Gastrocnemius medialis (tissue), 4 donors: ENCODE measurements around the gene CPNE2. TPM values are rescaled to one million over a fixed set of nuclear protein-coding genes. Genes with fewer than 3 reads are reported as not detected.
A peak's percentile ranks its signal among the peaks of the same experiment; 100 is the strongest.

Source experiments
- ATAC-seq, 2 donors: fragments of 150-250 bp; one replicate each; pipeline ENCODE4 v1.9.1; 2016
- DNase-seq, 2 donors: peaks; one replicate each; pipeline ENCODE4 v3.0.0-alpha.2; 2019
- H3K27ac ChIP-seq, 4 donors: fragments of 200-600 bp; sonication (generic); 1 replicate in 1 of 4; 2 replicates in 3 of 4; pipeline ENCODE4 v1.5.1; 2016 to 2018; ENCODE audit warnings: mild to moderate bottlenecking in 2 of 4, moderate library complexity in 1 of 4
- H3K27me3 ChIP-seq, 3 donors: fragments of 200-600 bp; sonication (generic) in 2 of 3; 1 replicate in 1 of 3; 2 replicates in 2 of 3; pipeline versions ENCODE4 v1.5.1 to v1.6.0; 2016 to 2019; ENCODE audit warnings: mild to moderate bottlenecking in 1 of 3, moderate library complexity in 1 of 3
- H3K36me3 ChIP-seq, 2 donors: fragments of 200-600 bp; sonication (generic) in 1 of 2; one replicate each; pipeline ENCODE4 v1.5.1; 2017 to 2018
- H3K4me1 ChIP-seq, 2 donors: fragments of 200-600 bp; sonication (generic) in 1 of 2; one replicate each; pipeline ENCODE4 v1.5.1; 2016 to 2017; ENCODE audit warnings: mild to moderate bottlenecking in 2 of 2
- H3K4me3 ChIP-seq, 4 donors: fragments of 200-600 bp; sonication (generic) in 3 of 4; 1 replicate in 1 of 4; 2 replicates in 3 of 4; pipeline ENCODE4 v1.5.1; 2016 to 2019; ENCODE audit warnings: mild to moderate bottlenecking in 2 of 4
- H3K9me3 ChIP-seq, 3 donors: fragments of 200-600 bp; sonication (generic) in 2 of 3; 1 replicate in 1 of 3; 2 replicates in 2 of 3; pipeline ENCODE4 v1.5.1; 2016 to 2019
- CTCF ChIP-seq, 5 experiments: fragments of 450-650 bp in 3 of 5; fragments of 200-600 bp in 2 of 5; sonication (generic) in 2 of 5; IDR thresholded peaks in 4 of 5; conservative IDR thresholded peaks in 1 of 5; 1 replicate in 4 of 5; 2 replicates in 1 of 5; pipeline ENCODE4 v1.5.1; 2016 to 2019; ENCODE audit warnings: antibody characterized with exemption in 5 of 5, mild to moderate bottlenecking in 3 of 5, moderate library complexity in 3 of 5
- POLR2A ChIP-seq, 2 donors: fragments of 450-650 bp; IDR thresholded peaks; one replicate each; pipeline ENCODE4 v1.6.1; 2017; ENCODE audit warnings: antibody characterized with exemption in 2 of 2, mild to moderate bottlenecking in 2 of 2, moderate library complexity in 2 of 2
- in situ Hi-C, 4 donors: fragments of 200-750 bp; cut with MboI; loops; one replicate each; pipeline versions ENCODE4 v1.15.0 to v1.8.0; 2017; ENCODE audit warnings: low sequenced_read_pairs in 4 of 4
- intact Hi-C: fragments of 100-400 bp; cut with DNase I; formaldehyde crosslinking; loops from one replicate; pipeline ENCODE4 v1.15.1; 2023; ENCODE audit warnings: low total_unique reads
- total RNA-seq, 4 donors: library from RNA; depleted of rRNA; stranded (reverse); fragments of >200 nt; gene quantifications; one replicate each; pipeline versions ENCODE4 v1.1.0 to v1.2.3, GENCODE V29; 2016

CPNE2 gene
- total RNA-seq, 4 donors from 2014 or later, result 11.7 to 20.0 (median 17.2) TPM

- DNase-seq (no peak), ATAC-seq (peak; percentile 73 to 80)
- intact Hi-C loops (no loop called here), in situ Hi-C loops (no loop called here)
- TF ChIP-seq POLR2A (IDR thresholded peaks at IDR 0.05) (no peak), CTCF (IDR thresholded peaks at IDR 0.05 in 4 of 5, conservative IDR thresholded peaks at IDR 0.05 in 1 of 5) (no peak)
- no peaks in the 10 kb centered on the region for H3K27me3 ChIP-seq
- H3K27ac ChIP-seq, result peak overlapping the region in 3 of 4 donors; percentile 4 to 57 (median 49)
- no peak overlapping the region for H3K4me3 ChIP-seq
- peaks cover 0 to 4% of the 10 kb centered on the region in 2 donors for H3K4me1 ChIP-seq
- no peaks in the 10 kb centered on the region for H3K9me3 ChIP-seq
- no peaks in the 10 kb centered on the region for H3K36me3 ChIP-seq
These were observed 20.4 kb upstream of the CPNE2 start for GRCh38 chr16:57071831-57072582.

GRCh38 chr16:57072616-57073275, 19.6 kb upstream of the CPNE2 start:
- Histone ChIP-seq H3K9me3 (no peaks in the 10 kb centered on the region), H3K4me3 (no peak overlapping the region), H3K27ac (peak overlapping the region in 2 of 4 donors; percentile 49 to 57), H3K4me1 (peaks cover 0 to 4% of the 10 kb centered on the region in 2 donors), H3K27me3 (no peaks in the 10 kb centered on the region), H3K36me3 (no peaks in the 10 kb centered on the region)
- ATAC-seq (no peak), DNase-seq (no peak)
- intact Hi-C loops (no loop called here), in situ Hi-C loops (no loop called here)
- no peak for TF ChIP-seq POLR2A (IDR thresholded peaks at IDR 0.05)

GRCh38 chr16:57077714-57078113, 14.7 kb upstream of the CPNE2 start:
- intact Hi-C loops, result no loop called here
- H3K27me3 ChIP-seq, result no peaks in the 10 kb centered on the region
- no peak for DNase-seq
- H3K9me3 ChIP-seq, result no peaks in the 10 kb centered on the region
- H3K27ac ChIP-seq, result no peak overlapping the region
- H3K4me1 ChIP-seq, result no peaks in the 10 kb centered on the region
- in situ Hi-C loops, result loop anchor here in 1 of 4 donors (25.0 kb wide), 1 partner anchor 335 kb away; the partner anchor contains the start of gene CCL17
- TF ChIP-seq POLR2A (IDR thresholded peaks at IDR 0.05), result no peak
- TF ChIP-seq CTCF (IDR thresholded peaks at IDR 0.05 in 4 of 5, conservative IDR thresholded peaks at IDR 0.05 in 1 of 5), result no peak
- no peak overlapping the region for H3K4me3 ChIP-seq
- no peak for ATAC-seq
- H3K36me3 ChIP-seq, result no peaks in the 10 kb centered on the region

- no peak overlapping the region for H3K27ac ChIP-seq
- intact Hi-C loops, result loop anchor here (5.0 kb wide), 1 partner anchor 86 kb away; no protein-coding TSS in a partner anchor
- DNase-seq (no peak), ATAC-seq (no peak)
- TF ChIP-seq CTCF (IDR thresholded peaks at IDR 0.05 in 4 of 5, conservative IDR thresholded peaks at IDR 0.05 in 1 of 5), result no peak
- TF ChIP-seq POLR2A (IDR thresholded peaks at IDR 0.05), result no peak
- no peaks in the 10 kb centered on the region for H3K36me3 ChIP-seq
- in situ Hi-C loops, result loop anchor here in 2 of 4 donors (5.0 to 25.0 kb wide), 3 partner anchors 86 to 331 kb away; partner anchors contain the start of gene CCL17 (in 1 of the 2)
- H3K4me1 ChIP-seq, result no peaks in the 10 kb centered on the region
- no peaks in the 10 kb centered on the region for H3K9me3 ChIP-seq
- H3K27me3 ChIP-seq, result no peaks in the 10 kb centered on the region
- no peak overlapping the region for H3K4me3 ChIP-seq
These were observed 10.6 kb upstream of the CPNE2 start for GRCh38 chr16:57081744-57082143.

GRCh38 chr16:57082664-57083063, 9.7 kb upstream of the CPNE2 start:
- no peak for ATAC-seq
- H3K4me3 ChIP-seq, result no peak overlapping the region
- H3K9me3 ChIP-seq, result no peaks in the 10 kb centered on the region
- TF ChIP-seq POLR2A (IDR thresholded peaks at IDR 0.05), result no peak
- TF ChIP-seq CTCF (IDR thresholded peaks at IDR 0.05 in 4 of 5, conservative IDR thresholded peaks at IDR 0.05 in 1 of 5), result no peak
- no peak overlapping the region for H3K27ac ChIP-seq
- intact Hi-C loops (loop anchor here (1.0 to 5.0 kb wide), 2 partner anchors 85 to 217 kb away; no protein-coding TSS in a partner anchor), in situ Hi-C loops (loop anchor here in 2 of 4 donors (5.0 to 25.0 kb wide), 3 partner anchors 85 to 330 kb away; partner anchors contain the start of gene CCL17 (in 1 of the 2))
- H3K27me3 ChIP-seq, result no peaks in the 10 kb centered on the region
- no peaks in the 10 kb centered on the region for H3K36me3 ChIP-seq
- DNase-seq, result no peak
- H3K4me1 ChIP-seq, result no peaks in the 10 kb centered on the region
